Ovary (tissue), 3 donors: Measurements from ENCODE around the gene YWHAG.

ENCODE experiments used
- CTCF ChIP-seq, 3 donors: fragments of 450-650 bp in 2 of 3; fragments of 200-600 bp in 1 of 3; IDR thresholded peaks; one replicate each; pipeline versions ENCODE4 v1.5.1 to v1.8.0; 2016 to 2022; ENCODE audit warnings: antibody characterized with exemption in 3 of 3, mild to moderate bottlenecking in 1 of 3
- EP300 ChIP-seq: sonication (generic); formaldehyde crosslinking; IDR thresholded peaks from one replicate; pipeline ENCODE4 v1.6.1; 2017; ENCODE audit warnings: antibody characterized with exemption
- POLR2A ChIP-seq: fragments of 450-650 bp; IDR thresholded peaks from one replicate; pipeline ENCODE4 v1.6.1; 2017; ENCODE audit warnings: antibody characterized with exemption, mild to moderate bottlenecking, moderate library complexity
- donor health status: DM: no; HTN: no; CAD: no.

DNA sequence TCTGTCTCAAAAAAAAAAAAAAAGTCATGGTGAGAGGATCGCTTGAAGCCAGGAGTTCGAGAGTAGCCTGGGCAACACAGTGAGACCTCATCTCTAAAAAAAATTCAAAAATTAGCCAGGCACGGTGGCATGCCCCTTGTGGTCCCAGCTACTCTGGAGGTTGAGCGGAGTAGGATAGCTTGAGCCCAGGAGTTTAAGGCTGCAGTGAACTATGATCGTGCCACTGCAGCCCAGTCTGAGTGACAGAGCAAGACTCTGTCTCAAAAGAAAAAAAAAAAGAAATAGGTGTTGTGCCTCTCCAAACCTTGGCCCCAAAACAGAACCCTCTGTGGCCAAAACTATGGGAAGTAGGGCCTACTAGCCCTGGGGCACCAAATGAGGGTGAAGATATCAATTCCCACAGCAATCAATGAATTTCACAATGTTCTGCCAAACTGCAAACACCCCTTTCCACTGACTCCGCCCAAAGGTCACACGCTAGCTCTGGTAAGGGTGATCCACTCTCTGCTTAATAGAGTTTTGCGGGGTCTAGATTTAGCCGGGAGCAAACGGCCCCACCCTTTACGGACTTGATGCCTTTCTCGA is 33.8 kb upstream of the YWHAG start:
- TF ChIP-seq CTCF (IDR thresholded peaks at IDR 0.05) (no peak), POLR2A (no peak), EP300 (no peak)
